Measurements from ENCODE around the gene NR3C1.

- TF ChIP-seq CTCF (IDR thresholded peaks at IDR 0.05) (no peak), EZH2 (IDR thresholded peaks at IDR 0.05) (no peak)
Measured at GRCh38 chr5:143396353-143396940, 7.0 kb downstream of the NR3C1 start.

All from neural progenitor cell (in vitro differentiated cells).